Astrocyte (in vitro differentiated cells and primary cell): ENCODE measurements around the gene SLC9A3. TPM values are rescaled to one million over a fixed set of nuclear protein-coding genes. Genes with fewer than 3 reads are reported as not detected.
"Not testable (repeated sequence)": the region's sequence is repeated elsewhere in the genome, so short reads cannot be mapped to it uniquely, and the experiment has no call there.

ENCODE experiments used
- DNase-seq: peaks from one replicate; pipeline ENCODE4 v3.0.0-alpha.2; 2010; ENCODE audit warnings: low read depth
- FAIRE-seq: peaks from 2 replicates; lab custom pipeline; 2011; peaks lifted over from hg19 to GRCh38; lab: Jason Lieb, UNC
- H2AFZ ChIP-seq: 2 replicates; pipeline ENCODE4 v1.6.0; 2012; ENCODE audit warnings: low read depth, low read length, inconsistent platforms
- H3K27ac ChIP-seq: 2 replicates; pipeline ENCODE4 v1.5.1; 2011; ENCODE audit warnings: low read depth, low read length, inconsistent platforms
- H3K27me3 ChIP-seq: 2 replicates; pipeline ENCODE4 v1.6.0; 2011; ENCODE audit warnings: low read length, inconsistent platforms; ENCODE audit not compliant: insufficient read depth
- H3K36me3 ChIP-seq: 2 replicates; pipeline ENCODE4 v1.5.1; 2011; ENCODE audit warnings: low read length, inconsistent platforms; ENCODE audit not compliant: insufficient read depth
- H3K4me1 ChIP-seq: 2 replicates; pipeline ENCODE4 v1.5.1; 2011; ENCODE audit warnings: low read length, inconsistent platforms; ENCODE audit not compliant: insufficient read depth
- H3K4me2 ChIP-seq: 2 replicates; pipeline ENCODE4 v1.6.0; 2012; ENCODE audit warnings: low read length, inconsistent platforms
- H3K4me3 ChIP-seq: 2 replicates; pipeline ENCODE4 v1.5.1; 2011; ENCODE audit warnings: low read depth, mild to moderate bottlenecking, low read length, inconsistent platforms; ENCODE audit not compliant: insufficient read depth
- H3K79me2 ChIP-seq: 2 replicates; pipeline ENCODE4 v1.6.0; 2012; ENCODE audit warnings: mild to moderate bottlenecking, low read length, inconsistent platforms; ENCODE audit not compliant: insufficient read depth
- H3K9ac ChIP-seq: 2 replicates; pipeline ENCODE4 v1.6.0; 2012; ENCODE audit warnings: mild to moderate bottlenecking, low read length, inconsistent platforms
- H3K9me3 ChIP-seq: 2 replicates; pipeline ENCODE4 v1.5.1; 2012; ENCODE audit warnings: low read depth, mild to moderate bottlenecking, low read length, inconsistent platforms; ENCODE audit not compliant: insufficient read depth
- H4K20me1 ChIP-seq: 2 replicates; pipeline ENCODE4 v1.6.0; 2012; ENCODE audit warnings: low read length, inconsistent platforms; ENCODE audit not compliant: insufficient read depth
- H3K27ac Mint-ChIP-seq: one replicate; pipeline ENCODE4 v1.8.0; 2021; ENCODE audit warnings: mild to moderate bottlenecking, mixed read lengths; ENCODE audit not compliant: unreplicated experiment
- H3K27me3 Mint-ChIP-seq: one replicate; pipeline ENCODE4 v1.8.0; 2021; ENCODE audit warnings: low read depth, mixed read lengths; ENCODE audit not compliant: unreplicated experiment
- H3K36me3 Mint-ChIP-seq: one replicate; pipeline ENCODE4 v1.8.0; 2021; ENCODE audit warnings: low read depth, mixed read lengths; ENCODE audit not compliant: unreplicated experiment
- H3K4me1 Mint-ChIP-seq: one replicate; pipeline ENCODE4 v1.8.0; 2021; ENCODE audit warnings: low read depth, mixed read lengths; ENCODE audit not compliant: unreplicated experiment
- H3K4me3 Mint-ChIP-seq: one replicate; pipeline ENCODE4 v1.8.0; 2021; ENCODE audit warnings: mild to moderate bottlenecking, moderate library complexity, mixed read lengths; ENCODE audit not compliant: unreplicated experiment
- H3K9me3 Mint-ChIP-seq: one replicate; pipeline ENCODE4 v1.8.0; 2021; ENCODE audit warnings: mild to moderate bottlenecking, mixed read lengths; ENCODE audit not compliant: unreplicated experiment
- CTCF ChIP-seq: IDR thresholded peaks from 2 replicates; pipeline ENCODE4 v1.5.1; 2011; ENCODE audit warnings: low read depth, mild to moderate bottlenecking, inconsistent platforms, low read length, moderate library complexity; ENCODE audit not compliant: insufficient read depth
- EZH2 ChIP-seq: IDR thresholded peaks from 2 replicates; pipeline ENCODE4 v1.6.1; 2012; ENCODE audit warnings: mild to moderate bottlenecking, low read length, inconsistent platforms; ENCODE audit not compliant: insufficient read depth
- total RNA-seq: library from RNA; stranded (reverse); gene quantifications from 2 replicates; pipeline ENCODE4 v1.2.1, GENCODE V29; 2021

Gene SLC9A3
- total RNA-seq, 1 donor from 2014 or later, result 1.0 TPM

GRCh38 chr5:488744-489688 lies 35.2 kb downstream of the SLC9A3 start:
- DNase-seq (no peak), FAIRE-seq (no peak)
- Histone ChIP-seq H3K27me3 (peaks cover 2% of the 10 kb centered on the region), H4K20me1 (no peaks in the 10 kb centered on the region), H3K4me3 (no peak overlapping the region), H3K4me1 (no peaks in the 10 kb centered on the region), H3K27ac (no peak overlapping the region), H2AFZ (no peak overlapping the region), H3K9me3 (no peaks in the 10 kb centered on the region), H3K4me2 (no peak overlapping the region), H3K79me2 (no peaks in the 10 kb centered on the region), H3K9ac (no peak overlapping the region), H3K36me3 (no peaks in the 10 kb centered on the region)
- Mint-ChIP-seq H3K4me1 (no peaks in the 10 kb centered on the region), H3K9me3 (no peaks in the 10 kb centered on the region), H3K27ac (no peak overlapping the region), H3K4me3 (no peak overlapping the region), H3K36me3 (no peaks in the 10 kb centered on the region), H3K27me3 (peaks cover 22% of the 10 kb centered on the region)
- no peak for TF ChIP-seq CTCF
- no peak for TF ChIP-seq EZH2

GRCh38 chr5:488241-488640 lies 36.0 kb downstream of the SLC9A3 start:
- Mint-ChIP-seq H3K4me3 (no peak overlapping the region), H3K9me3 (no peaks in the 10 kb centered on the region), H3K36me3 (no peaks in the 10 kb centered on the region), H3K27ac (no peak overlapping the region), H3K27me3 (peaks cover 21% of the 10 kb centered on the region), H3K4me1 (no peaks in the 10 kb centered on the region)
- FAIRE-seq (no peak), DNase-seq (no peak)
- Histone ChIP-seq H3K4me1 (no peaks in the 10 kb centered on the region), H3K9me3 (no peaks in the 10 kb centered on the region), H3K4me2 (no peak overlapping the region), H4K20me1 (no peaks in the 10 kb centered on the region), H3K27ac (no peak overlapping the region), H3K4me3 (no peak overlapping the region), H2AFZ (no peak overlapping the region), H3K79me2 (no peaks in the 10 kb centered on the region), H3K9ac (no peak overlapping the region), H3K36me3 (no peaks in the 10 kb centered on the region), H3K27me3 (peaks cover 2% of the 10 kb centered on the region)
- TF ChIP-seq EZH2 (no peak), CTCF (no peak)

GRCh38 chr5:486597-486996 lies 37.7 kb downstream of the SLC9A3 start:
- not testable (repeated sequence) for H3K4me1 Mint-ChIP-seq, H3K36me3 Mint-ChIP-seq, H3K9ac ChIP-seq, H3K4me2 ChIP-seq, H3K27ac ChIP-seq, H3K4me3 ChIP-seq, H3K9me3 Mint-ChIP-seq, H3K9me3 ChIP-seq, H2AFZ ChIP-seq, H3K27me3 ChIP-seq, H3K79me2 ChIP-seq, H3K27ac Mint-ChIP-seq, H3K4me1 ChIP-seq, FAIRE-seq, H4K20me1 ChIP-seq, DNase-seq, H3K4me3 Mint-ChIP-seq, H3K36me3 ChIP-seq
- H3K27me3 Mint-ChIP-seq, result peaks cover 16% of the 10 kb centered on the region
